RWPE1 (cell line): ENCODE data around the gene DYNLL2.

ENCODE experiments used
- CTCF ChIA-PET: fragments of 350-600 bp; sonication (Branson Sonifier 250); formaldehyde crosslinking; extraction: SDS; loops from one replicate; lab custom pipeline; 2021; lab: Yijun Ruan, JAX
- POLR2A ChIA-PET: fragments of 400-600 bp; formaldehyde crosslinking; extraction: SDS; loops from one replicate; lab custom pipeline; 2020; ENCODE audit warnings: antibody characterized with exemption; ENCODE audit not compliant: low non-redundant PET; lab: Yijun Ruan, JAX
- DNase-seq: peaks from one replicate; pipeline ENCODE4 v3.0.0; 2012; ENCODE audit warnings: low spot score
- H3K27ac ChIP-seq: fragments of 450-650 bp; 2 replicates; pipeline ENCODE4 v1.5.1; 2017
- CTCF ChIP-seq: fragments of 450-650 bp; conservative IDR thresholded peaks from 2 replicates; pipeline ENCODE4 v1.5.1; 2017; ENCODE audit warnings: low read depth, mild to moderate bottlenecking

Gene DYNLL2

GRCh38 chr17:58046239-58047094 lies 36.8 kb upstream of the DYNLL2 start:
- CTCF ChIA-PET = no interaction called here
- TF ChIP-seq CTCF = no peak
- H3K27ac ChIP-seq = no peak overlapping the region
- POLR2A ChIA-PET = no interaction called here
- no peak for DNase-seq

- DNase-seq = no peak
- ChIA-PET CTCF (no interaction called here), POLR2A (no interaction called here)
- no peak overlapping the region for H3K27ac ChIP-seq
- TF ChIP-seq CTCF = no peak
Measured at GRCh38 chr17:58047376-58048150, 35.7 kb upstream of the DYNLL2 start.

DNA sequence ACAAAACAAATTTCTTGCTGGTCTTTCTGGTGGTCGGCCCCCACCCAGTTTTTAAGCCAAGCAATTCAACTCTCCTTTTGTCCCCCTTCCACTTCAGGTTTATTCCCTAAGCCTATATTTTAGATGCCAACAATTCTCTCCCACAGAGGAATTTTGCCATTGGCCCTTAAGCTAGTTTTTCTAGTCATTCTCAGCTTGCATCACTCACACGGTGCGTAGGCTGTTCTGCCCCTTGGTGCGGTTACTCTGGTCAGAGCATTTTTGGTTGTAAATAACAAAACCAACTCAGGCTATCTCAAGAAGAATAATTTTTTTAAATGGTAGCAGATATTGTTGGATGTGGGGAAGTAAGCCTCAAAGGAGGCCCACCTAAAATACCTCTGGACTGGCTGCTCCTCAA lies 33.7 kb upstream of the DYNLL2 start:
- no peak for TF ChIP-seq CTCF
- POLR2A ChIA-PET = no interaction called here
- H3K27ac ChIP-seq = no peak overlapping the region
- CTCF ChIA-PET = no interaction called here
- no peak for DNase-seq

DNA sequence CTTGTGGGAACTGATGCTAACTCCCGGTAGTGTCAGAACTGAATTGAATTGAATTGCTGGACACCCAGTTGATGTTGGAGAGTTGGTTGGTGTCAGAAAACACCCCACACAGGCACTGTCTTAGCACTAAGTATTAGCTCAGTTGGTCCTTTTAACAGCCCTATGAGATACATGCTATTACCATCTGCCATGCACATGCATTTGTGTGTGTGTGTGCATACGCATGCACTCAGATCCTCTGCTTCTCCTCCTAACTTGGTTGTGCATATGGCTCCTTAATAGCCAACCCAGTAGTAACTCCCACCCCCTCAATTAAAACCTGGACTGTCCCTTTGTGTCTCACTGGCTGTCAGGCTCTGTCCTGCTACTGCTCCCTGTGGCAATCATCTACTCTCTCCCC lies 32.3 kb upstream of the DYNLL2 start:
- TF ChIP-seq CTCF = no peak
- no peak overlapping the region for H3K27ac ChIP-seq
- no peak for DNase-seq
- ChIA-PET CTCF (no interaction called here), POLR2A (no interaction called here)

GRCh38 chr17:58051468-58051867 lies 31.8 kb upstream of the DYNLL2 start:
- H3K27ac ChIP-seq = no peak overlapping the region
- TF ChIP-seq CTCF = no peak
- CTCF ChIA-PET = interaction anchor here (0.6 kb wide), 1 partner anchor 144 kb away, joined by 3 read pairs; no protein-coding TSS in a partner anchor
- POLR2A ChIA-PET = no interaction called here
- no peak for DNase-seq

- CTCF ChIA-PET = interaction anchor here (0.7 kb wide), 1 partner anchor 11 kb away, joined by 4 read pairs; no protein-coding TSS in a partner anchor
- POLR2A ChIA-PET = no interaction called here
- no peak for DNase-seq
- no peak overlapping the region for H3K27ac ChIP-seq
- TF ChIP-seq CTCF = no peak
Measured at GRCh38 chr17:58052407-58052806, 30.8 kb upstream of the DYNLL2 start.
